Measurements from ENCODE around the gene CTDP1.

Gene CTDP1

DNA sequence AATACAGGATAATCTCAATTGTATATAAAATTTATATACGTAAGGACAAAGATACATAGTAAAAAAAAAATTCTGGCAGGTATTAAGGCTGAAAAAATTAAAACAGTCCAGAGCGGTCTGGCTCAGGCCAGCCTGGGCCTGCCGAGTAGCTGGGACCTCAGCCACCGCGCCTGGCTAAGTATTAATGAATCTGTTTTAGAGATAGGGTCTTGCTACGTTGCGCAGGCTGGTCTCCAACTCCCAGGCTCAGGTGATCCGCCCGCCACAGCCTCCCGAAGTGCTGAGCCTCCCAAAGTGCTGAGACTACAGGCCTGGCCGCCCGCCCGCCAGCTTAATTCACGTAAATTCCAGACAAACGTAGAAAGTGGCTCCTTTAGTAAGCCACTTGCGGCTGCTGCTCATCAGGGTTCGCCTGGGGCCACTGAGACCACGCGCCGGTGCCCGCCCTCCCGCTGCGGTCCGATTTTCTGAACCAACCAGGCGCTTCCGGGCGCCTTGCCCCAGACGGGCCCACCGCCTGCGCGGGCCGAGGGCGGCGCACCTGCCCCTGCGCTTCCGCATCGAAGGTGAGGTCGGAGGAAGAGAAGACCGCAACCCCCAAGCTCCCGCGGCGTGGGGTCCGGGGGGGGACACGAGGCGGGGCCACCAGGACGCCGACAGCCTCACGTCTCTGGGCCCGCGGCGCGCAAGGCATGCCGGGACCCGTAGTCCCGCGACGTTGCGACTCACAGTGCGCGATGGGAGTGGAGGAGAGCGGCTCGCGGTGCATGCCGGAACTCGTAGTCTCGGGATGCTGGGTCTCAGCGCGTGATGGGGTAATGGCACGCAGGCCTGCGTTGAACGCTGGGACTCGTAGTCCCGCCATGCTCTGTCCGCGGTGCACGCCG, 695 bp upstream of the CTDP1 start (continued):
- TF ChIP-seq, protein P1, sequence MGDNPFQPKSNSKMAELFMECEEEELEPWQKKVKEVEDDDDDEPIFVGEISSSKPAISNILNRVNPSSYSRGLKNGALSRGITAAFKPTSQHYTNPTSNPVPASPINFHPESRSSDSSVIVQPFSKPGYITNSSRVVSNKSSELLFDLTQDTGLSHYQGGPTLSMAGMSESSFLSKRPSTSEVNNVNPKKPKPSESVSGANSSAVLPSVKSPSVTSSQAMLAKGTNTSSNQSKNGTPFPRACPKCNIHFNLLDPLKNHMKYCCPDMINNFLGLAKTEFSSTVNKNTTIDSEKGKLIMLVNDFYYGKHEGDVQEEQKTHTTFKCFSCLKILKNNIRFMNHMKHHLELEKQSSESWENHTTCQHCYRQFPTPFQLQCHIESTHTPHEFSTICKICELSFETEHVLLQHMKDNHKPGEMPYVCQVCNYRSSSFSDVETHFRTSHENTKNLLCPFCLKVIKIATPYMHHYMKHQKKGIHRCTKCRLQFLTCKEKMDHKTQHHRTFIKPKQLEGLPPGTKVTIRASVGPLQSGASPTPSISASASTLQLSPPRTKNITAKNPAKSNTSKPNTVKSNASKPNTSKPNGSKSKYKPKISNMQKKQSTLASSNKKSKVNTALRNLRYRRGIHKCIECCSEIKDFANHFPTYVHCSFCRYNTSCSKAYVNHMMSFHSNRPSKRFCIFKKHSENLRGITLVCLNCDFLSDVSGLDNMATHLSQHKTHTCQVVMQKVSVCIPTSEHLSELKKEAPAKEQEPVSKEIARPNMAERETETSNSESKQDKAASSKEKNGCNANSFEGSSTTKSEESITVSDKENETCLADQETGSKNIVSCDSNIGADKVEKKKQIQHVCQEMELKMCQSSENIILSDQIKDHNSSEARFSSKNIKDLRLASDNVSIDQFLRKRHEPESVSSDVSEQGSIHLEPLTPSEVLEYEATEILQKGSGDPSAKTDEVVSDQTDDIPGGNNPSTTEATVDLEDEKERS (tag by site-specific recombination; IDR thresholded peaks at IDR 0.05), result no peak
- TF ChIP-seq ZNF610 (tag by site-specific recombination; IDR thresholded peaks at IDR 0.05; ENCODE audit: borderline replicate concordance) (no peak; the same call in 1 of the 2 replicates), ZNF791 (tag by site-specific recombination; IDR thresholded peaks at IDR 0.05) (no peak), ZFHX2 (tag by site-specific recombination; conservative IDR thresholded peaks at IDR 0.05) (peak; percentile 75; the same call in 1 of the 2 replicates), SP7 (tag by site-specific recombination; IDR thresholded peaks at IDR 0.05) (peak; percentile 68), KLF9 (tag by site-specific recombination; IDR thresholded peaks at IDR 0.05; ENCODE audit: low read depth) (peak; percentile 59; the same call in 1 of the 2 replicates), SCRT1 (tag by site-specific recombination; IDR thresholded peaks at IDR 0.05; ENCODE audit: borderline replicate concordance) (0 out of 2 replicates have a peak, but pooled peaks have one; percentile 8), ZNF624 (tag by site-specific recombination; IDR thresholded peaks at IDR 0.05) (no peak), ZNF394 (tag by site-specific recombination; IDR thresholded peaks at IDR 0.05; ENCODE audit: borderline replicate concordance) (peak; percentile 48; the same call in 1 of the 2 replicates), BCL11B (tag by site-specific recombination; IDR thresholded peaks at IDR 0.05; ENCODE audit: low read depth) (peak; percentile 68), EGR2 (tag by site-specific recombination; IDR thresholded peaks at IDR 0.05; ENCODE audit: low read depth) (peak; percentile 77), ZNF777 (tag by site-specific recombination; IDR thresholded peaks at IDR 0.05; ENCODE audit: borderline replicate concordance) (no peak; the same call in 1 of the 2 replicates), ZNF670 (tag by site-specific recombination; IDR thresholded peaks at IDR 0.05; ENCODE audit: low read depth) (no peak), ZNF239 (tag by site-specific recombination; IDR thresholded peaks at IDR 0.05) (no peak), ZNF354C (tag by site-specific recombination; IDR thresholded peaks at IDR 0.05; ENCODE audit: borderline replicate concordance, low read depth) (no peak), SP2 (tag by site-specific recombination; IDR thresholded peaks at IDR 0.05) (peak; percentile 82), TRIM28 (IDR thresholded peaks at IDR 0.05; ENCODE audit: borderline replicate concordance, low read length) (no peak), GLIS1 (tag by site-specific recombination; IDR thresholded peaks at IDR 0.05) (peak; percentile 99), ZNF157 (tag by site-specific recombination; IDR thresholded peaks at IDR 0.05) (no peak), ZNF341 (tag by site-specific recombination; IDR thresholded peaks at IDR 0.05; ENCODE audit: low read depth) (peak; percentile 47; the same call in 1 of the 2 replicates), PRDM1 (tag by site-specific recombination; IDR thresholded peaks at IDR 0.05) (peak; percentile 30; the same call in 1 of the 2 replicates), GLI4 (tag by site-specific recombination; IDR thresholded peaks at IDR 0.05) (no peak), HOXD13 (CRISPR knock-in tag; IDR thresholded peaks at IDR 0.05; ENCODE audit: borderline replicate concordance) (no peak), ZNF785 (tag by site-specific recombination; IDR thresholded peaks at IDR 0.05) (no peak), ZBTB21 (tag by site-specific recombination; IDR thresholded peaks at IDR 0.05) (no peak), ZNF10 (tag by site-specific recombination; IDR thresholded peaks at IDR 0.05) (peak; percentile 76), ZNF596 (tag by site-specific recombination; IDR thresholded peaks at IDR 0.05) (no peak), ZNF391 (tag by site-specific recombination; IDR thresholded peaks at IDR 0.05; ENCODE audit: borderline replicate concordance, low read depth) (no peak), WT1 (tag by site-specific recombination; IDR thresholded peaks at IDR 0.05) (no peak), KLF10 (tag by site-specific recombination; IDR thresholded peaks at IDR 0.05) (peak; percentile 89)
- TF ChIP-seq, protein P2, sequence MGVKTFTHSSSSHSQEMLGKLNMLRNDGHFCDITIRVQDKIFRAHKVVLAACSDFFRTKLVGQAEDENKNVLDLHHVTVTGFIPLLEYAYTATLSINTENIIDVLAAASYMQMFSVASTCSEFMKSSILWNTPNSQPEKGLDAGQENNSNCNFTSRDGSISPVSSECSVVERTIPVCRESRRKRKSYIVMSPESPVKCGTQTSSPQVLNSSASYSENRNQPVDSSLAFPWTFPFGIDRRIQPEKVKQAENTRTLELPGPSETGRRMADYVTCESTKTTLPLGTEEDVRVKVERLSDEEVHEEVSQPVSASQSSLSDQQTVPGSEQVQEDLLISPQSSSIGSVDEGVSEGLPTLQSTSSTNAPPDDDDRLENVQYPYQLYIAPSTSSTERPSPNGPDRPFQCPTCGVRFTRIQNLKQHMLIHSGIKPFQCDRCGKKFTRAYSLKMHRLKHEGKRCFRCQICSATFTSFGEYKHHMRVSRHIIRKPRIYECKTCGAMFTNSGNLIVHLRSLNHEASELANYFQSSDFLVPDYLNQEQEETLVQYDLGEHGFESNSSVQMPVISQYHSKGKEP (tag by site-specific recombination; IDR thresholded peaks at IDR 0.05), result no peak
- TF ChIP-seq, protein P3, sequence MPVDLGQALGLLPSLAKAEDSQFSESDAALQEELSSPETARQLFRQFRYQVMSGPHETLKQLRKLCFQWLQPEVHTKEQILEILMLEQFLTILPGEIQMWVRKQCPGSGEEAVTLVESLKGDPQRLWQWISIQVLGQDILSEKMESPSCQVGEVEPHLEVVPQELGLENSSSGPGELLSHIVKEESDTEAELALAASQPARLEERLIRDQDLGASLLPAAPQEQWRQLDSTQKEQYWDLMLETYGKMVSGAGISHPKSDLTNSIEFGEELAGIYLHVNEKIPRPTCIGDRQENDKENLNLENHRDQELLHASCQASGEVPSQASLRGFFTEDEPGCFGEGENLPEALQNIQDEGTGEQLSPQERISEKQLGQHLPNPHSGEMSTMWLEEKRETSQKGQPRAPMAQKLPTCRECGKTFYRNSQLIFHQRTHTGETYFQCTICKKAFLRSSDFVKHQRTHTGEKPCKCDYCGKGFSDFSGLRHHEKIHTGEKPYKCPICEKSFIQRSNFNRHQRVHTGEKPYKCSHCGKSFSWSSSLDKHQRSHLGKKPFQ (tag by site-specific recombination; IDR thresholded peaks at IDR 0.05), result no peak

Measured in HEK293 (cell line).